Measurements from ENCODE around the gene USP20. TPM values are rescaled to one million over a fixed set of nuclear protein-coding genes. Genes with fewer than 3 reads are reported as not detected.

Gene USP20
- total RNA-seq, 1 donor from 2014 or later, result 8.9 TPM

DNA sequence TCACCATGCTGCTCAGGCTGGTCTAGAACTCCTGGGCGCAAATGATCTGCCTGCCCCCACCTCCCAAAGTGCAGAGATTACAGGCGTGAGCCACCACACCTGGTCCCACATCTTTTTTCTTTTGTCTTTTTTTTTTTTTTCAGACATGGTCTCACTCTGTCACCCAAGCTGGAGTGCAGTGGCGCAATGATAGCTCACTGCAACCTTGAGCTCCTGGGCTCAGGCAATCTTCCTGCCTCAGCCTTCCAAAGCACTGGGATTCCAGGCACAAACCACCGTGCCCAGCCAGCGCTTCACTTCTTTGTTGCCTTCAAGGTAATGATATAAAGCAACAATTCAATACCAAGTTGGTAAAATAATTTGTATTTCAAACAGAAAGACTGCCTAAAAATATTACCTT lies 78.8 kb downstream of the USP20 start:
- DNase-seq (ENCODE audit: low read depth in 2 of 2), result no peak

DNA sequence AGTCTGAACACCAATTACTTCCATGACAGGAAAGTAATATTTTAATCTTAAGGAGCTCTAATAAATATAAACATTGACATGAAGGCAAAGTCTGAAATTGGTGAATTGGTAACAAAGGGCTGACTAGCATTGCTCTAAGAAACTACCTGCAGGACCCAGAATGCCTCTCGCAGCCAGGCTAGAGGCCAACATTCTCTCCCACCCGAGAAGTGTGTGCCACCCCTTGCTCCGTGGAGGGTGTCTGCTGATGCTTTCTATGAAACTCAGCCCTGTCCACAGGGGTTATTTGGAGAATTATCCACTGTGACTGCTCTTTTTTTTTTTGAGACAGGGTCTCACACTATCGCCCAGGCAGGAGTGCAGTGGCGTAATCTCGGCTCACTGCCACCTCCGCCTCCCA lies 81.4 kb downstream of the USP20 start:
- DNase-seq (ENCODE audit: low read depth in 2 of 2), result no peak

DNA sequence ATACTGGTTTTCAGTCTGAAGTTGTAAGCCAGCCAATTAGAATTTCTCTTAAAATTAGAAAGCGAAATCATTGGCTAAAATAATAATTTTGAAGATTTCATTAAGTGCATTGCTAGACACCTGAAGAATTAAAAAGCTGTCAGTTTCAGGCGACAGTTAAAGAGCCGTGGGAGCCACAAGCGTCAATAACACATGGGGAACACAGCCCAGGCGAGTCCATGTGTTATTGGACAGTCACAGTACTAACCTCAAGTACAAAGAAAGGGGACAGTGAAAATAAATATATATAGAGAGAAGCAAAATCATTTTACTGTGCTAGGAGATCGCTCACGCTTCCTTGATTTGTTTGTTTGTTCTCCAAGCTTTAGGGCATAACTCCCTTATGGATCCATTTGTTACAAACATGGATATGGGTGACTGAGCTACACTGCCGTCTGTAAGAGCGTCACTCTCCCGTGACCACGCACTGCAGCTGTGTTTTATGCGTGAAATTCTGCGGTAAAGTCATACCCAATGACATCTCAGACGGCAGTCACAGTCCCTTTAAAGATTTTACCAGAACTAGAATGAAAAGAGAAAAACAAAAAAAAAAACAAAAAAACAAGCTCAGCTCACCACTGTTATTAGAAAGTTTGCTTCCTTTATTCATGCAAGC lies 83.2 kb downstream of the USP20 start:
- no peak for DNase-seq (ENCODE audit: low read depth in 2 of 2)

DNA sequence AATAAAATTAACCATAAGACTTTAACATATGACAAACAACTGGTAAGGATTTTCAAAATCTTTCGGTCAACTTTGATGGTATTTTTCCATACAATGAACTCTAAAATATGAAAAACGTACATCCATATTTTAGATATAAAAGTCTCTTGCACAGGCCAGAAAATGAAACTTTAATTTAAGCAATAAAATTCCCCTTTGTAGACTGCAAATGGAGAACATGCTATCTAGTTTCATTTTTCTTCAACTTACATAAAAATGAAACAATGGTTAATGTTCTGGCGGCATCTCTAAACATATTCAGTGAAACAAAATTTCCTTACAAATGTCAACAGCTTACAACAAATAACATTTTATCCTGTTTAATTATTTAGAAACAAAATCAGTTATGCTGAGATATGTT lies 84.0 kb downstream of the USP20 start:
- DNase-seq (ENCODE audit: low read depth in 2 of 2), result no peak

DNA sequence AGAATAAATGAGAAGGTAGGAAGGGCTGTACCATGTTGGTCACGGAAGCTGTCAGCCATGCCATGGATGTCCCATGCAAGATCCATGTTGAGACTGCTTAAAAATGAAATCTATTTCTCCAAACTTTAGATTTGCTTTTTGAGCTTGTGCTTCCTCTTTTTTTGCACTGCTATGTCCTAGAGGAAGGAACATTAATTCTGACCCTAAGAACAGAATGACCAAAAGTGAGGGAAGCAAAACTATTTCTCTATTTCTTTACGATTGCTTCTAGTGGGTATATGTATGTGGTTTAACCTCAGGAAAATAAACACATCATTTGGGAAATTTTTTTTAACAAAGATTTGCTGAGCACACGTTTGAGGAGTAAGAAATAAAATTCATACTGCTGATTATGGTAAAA lies 84.6 kb downstream of the USP20 start:
- DNase-seq (ENCODE audit: low read depth in 2 of 2), result no peak

DNA sequence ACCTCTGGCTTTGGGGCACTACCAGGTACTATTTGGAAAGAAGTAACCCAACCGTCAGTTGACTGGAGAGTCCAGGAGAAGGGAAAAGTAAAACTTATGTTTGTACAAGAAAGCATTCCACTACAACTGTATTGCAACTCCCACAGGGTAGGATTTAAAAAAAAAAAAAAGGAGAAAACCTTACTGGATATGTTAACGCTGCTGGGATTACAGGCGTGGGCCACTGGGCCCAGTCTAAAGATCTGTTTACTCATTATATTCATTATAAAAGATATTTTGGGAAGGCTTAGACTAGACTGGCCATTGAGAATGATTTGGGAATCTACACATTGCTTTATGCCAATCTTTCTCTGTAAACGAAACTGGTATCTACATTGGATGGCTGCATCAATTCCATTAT lies 86.6 kb downstream of the USP20 start:
- no peak for DNase-seq (ENCODE audit: low read depth in 2 of 2)

DNA sequence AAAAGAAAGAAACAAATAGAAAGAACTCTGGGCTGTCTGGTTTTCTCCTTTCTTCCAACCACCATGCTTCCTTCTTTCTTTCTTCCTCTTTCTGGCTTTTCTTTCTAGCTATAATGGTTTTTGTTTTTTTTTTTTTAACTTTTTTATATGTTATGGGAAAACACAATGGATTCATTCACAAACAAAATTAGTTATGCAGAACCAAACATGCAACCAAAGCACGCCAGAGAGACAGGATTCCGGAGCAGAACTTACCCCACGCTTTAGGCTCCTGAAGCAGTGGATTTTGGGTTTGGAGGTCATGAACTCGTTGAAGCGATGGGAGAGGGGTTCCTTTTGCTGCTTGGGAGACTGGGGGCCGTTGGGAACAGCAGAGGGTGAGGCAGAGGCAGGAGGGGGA lies 88.3 kb downstream of the USP20 start:
- DNase-seq (ENCODE audit: low read depth in 2 of 2), result no peak

DNA sequence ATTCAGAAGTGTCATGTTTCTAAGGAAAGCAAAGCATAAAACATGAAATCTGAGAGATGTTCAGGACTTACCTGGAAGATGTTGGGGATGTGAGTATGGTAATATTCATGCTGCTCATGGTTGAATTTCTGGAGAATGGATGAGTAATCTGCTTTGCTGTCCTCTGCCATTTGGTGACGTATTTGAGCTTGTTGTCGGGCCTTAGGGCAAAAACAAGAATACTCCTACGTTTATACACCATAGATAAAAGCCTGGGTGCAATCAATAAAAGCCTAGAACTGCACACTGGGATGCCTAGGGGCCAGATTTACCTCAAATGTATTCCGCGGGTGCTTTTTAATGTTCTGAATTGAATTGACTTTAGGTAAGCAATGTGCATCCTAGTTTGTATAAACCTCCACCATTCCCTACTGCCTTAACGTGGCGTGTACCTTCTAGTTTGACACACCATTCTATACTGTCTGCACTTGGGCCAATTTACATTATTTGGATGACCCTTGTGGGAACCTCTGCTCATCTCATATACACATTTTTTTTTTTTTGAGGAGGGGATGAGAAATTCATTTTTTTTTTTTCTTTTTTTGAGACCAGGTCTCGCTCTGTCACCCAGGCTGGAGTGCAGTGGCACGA lies 94.4 kb downstream of the USP20 start:
- no peak for DNase-seq (ENCODE audit: low read depth in 2 of 2)

DNA sequence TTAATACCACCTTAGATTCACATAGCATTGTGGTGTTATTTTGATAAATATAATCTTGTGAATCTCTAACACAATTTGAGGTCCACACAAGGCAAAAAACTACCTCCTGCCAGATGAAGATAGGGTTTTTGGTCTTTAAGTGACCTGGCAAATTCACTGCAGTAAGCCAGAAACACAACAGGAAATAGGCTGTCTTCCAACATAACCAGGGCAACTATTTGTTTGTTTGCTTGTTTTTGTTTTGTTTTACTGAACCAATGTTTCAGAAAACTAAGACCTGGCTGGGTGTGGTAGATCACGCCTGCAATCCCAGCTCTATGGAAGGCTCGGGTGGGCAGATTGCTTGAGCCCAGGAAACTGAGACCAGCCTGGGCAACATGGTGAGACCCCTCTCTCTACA lies 95.5 kb downstream of the USP20 start:
- DNase-seq (ENCODE audit: low read depth in 2 of 2), result no peak

Other genes with a start within 250 kb of the USP20 start
- gene C9orf50, start 214.4 kb upstream of the USP20 start, total RNA-seq, result not detected in 2 replicates
- 19.4 and 22.4 TPM in 2 replicates for gene NTMT1, start 209.3 kb upstream of the USP20 start, total RNA-seq
- gene ASB6, start 193.3 kb upstream of the USP20 start, total RNA-seq, result 9.6 and 13.5 TPM in 2 replicates
- 0.20 and 0.44 TPM in 2 replicates for gene PRRX2, start 169.8 kb upstream of the USP20 start, total RNA-seq
- 0.40 and 0.44 TPM in 2 replicates for gene PTGES, start 82.4 kb upstream of the USP20 start, total RNA-seq
- gene TOR1B, start 32.3 kb upstream of the USP20 start, total RNA-seq, result 13.9 and 19.8 TPM in 2 replicates
- gene TOR1A, start 11.3 kb upstream of the USP20 start, total RNA-seq, result 26.8 and 32.7 TPM in 2 replicates
- 21.6 and 36.5 TPM in 2 replicates for gene C9orf78, start 183 bp upstream of the USP20 start, total RNA-seq
- 30.3 and 51.2 TPM in 2 replicates for gene FNBP1, start 207.7 kb downstream of the USP20 start, total RNA-seq
- 19.2 and 20.4 TPM in 2 replicates for gene GPR107, start 218.4 kb downstream of the USP20 start, total RNA-seq